Duodenal mucosa (tissue), 2 donors: Measurements from ENCODE around the gene PCSK5.
"Not testable (repeated sequence)": the region's sequence is repeated elsewhere in the genome, so short reads cannot be mapped to it uniquely, and the experiment has no call there.

Source experiments
- H3K27ac ChIP-seq: one replicate; pipeline ENCODE4 v1.7.0; 2013; ENCODE audit warnings: low read depth, low read length
- H3K27me3 ChIP-seq, 2 donors: one replicate each; pipeline ENCODE4 v1.7.0; 2013; ENCODE audit warnings: low read length in 2 of 2, control low read depth in 1 of 2; ENCODE audit not compliant: insufficient read depth in 2 of 2, control insufficient read depth in 1 of 2
- H3K36me3 ChIP-seq, 2 donors: one replicate each; pipeline ENCODE4 v1.7.0; 2013; ENCODE audit warnings: low read length in 2 of 2, control low read depth in 1 of 2; ENCODE audit not compliant: insufficient read depth in 2 of 2, control insufficient read depth in 1 of 2
- H3K4me1 ChIP-seq, 2 donors: one replicate each; pipeline ENCODE4 v1.7.0; 2013; ENCODE audit warnings: low read length in 2 of 2, control low read depth in 1 of 2; ENCODE audit not compliant: insufficient read depth in 2 of 2, control insufficient read depth in 1 of 2
- H3K4me3 ChIP-seq, 2 donors: one replicate each; pipeline ENCODE4 v1.7.0; 2013; ENCODE audit warnings: low read length in 2 of 2, low read depth in 1 of 2
- H3K9ac ChIP-seq, 2 donors: one replicate each; pipeline ENCODE4 v1.7.0; 2013; ENCODE audit warnings: low read length in 2 of 2, low read depth in 1 of 2
- H3K9me3 ChIP-seq, 2 donors: one replicate each; pipeline ENCODE4 v1.7.0; 2013; ENCODE audit warnings: low read length in 2 of 2, control low read depth in 1 of 2; ENCODE audit not compliant: control insufficient read depth in 1 of 2

The PCSK5 gene

GRCh38 chr9:75956161-75956560 lies 65.7 kb downstream of the PCSK5 start:
- Histone ChIP-seq H3K36me3 (no peaks in the 10 kb centered on the region), H3K27me3 (no peaks in the 10 kb centered on the region), H3K4me1 (peaks cover 46 to 75% of the 10 kb centered on the region in 2 donors), H3K9me3 (no peaks in the 10 kb centered on the region), H3K4me3 (no peak overlapping the region), H3K9ac (no peak overlapping the region), H3K27ac (no peak overlapping the region)

- H3K4me3 ChIP-seq, result no peak overlapping the region
- H3K4me1 ChIP-seq, result peaks cover 42 to 77% of the 10 kb centered on the region in 2 donors
- H3K27me3 ChIP-seq, result no peaks in the 10 kb centered on the region
- H3K9me3 ChIP-seq, result no peaks in the 10 kb centered on the region
- no peak overlapping the region for H3K27ac ChIP-seq
- H3K9ac ChIP-seq, result no peak overlapping the region
- no peaks in the 10 kb centered on the region for H3K36me3 ChIP-seq
These were observed 66.6 kb downstream of the PCSK5 start for GRCh38 chr9:75957116-75957515.

DNA sequence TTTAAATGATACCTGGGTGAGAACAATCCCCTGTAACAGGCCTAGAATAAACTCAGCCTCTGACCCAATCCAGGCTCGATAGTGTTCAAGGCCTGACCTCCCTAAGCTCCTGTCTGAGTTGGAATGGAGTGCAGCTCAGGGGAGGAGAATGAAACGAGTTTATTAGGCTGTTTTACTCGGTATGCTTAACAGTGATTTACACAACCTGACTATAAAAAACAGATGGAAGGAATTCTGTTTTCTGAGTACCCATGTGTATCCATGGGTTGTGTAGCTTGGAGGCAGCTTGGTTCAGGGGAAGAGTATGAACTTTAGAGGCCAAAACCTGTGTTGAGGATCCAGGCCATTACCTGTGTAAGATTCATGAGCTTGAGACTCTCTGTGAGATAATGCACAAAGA lies 67.8 kb downstream of the PCSK5 start:
- no peak overlapping the region for H3K4me3 ChIP-seq
- no peaks in the 10 kb centered on the region for H3K9me3 ChIP-seq
- H3K9ac ChIP-seq, result no peak overlapping the region
- H3K27ac ChIP-seq, result no peak overlapping the region
- H3K36me3 ChIP-seq, result no peaks in the 10 kb centered on the region
- no peaks in the 10 kb centered on the region for H3K27me3 ChIP-seq
- peaks cover 38 to 72% of the 10 kb centered on the region in 2 donors for H3K4me1 ChIP-seq

DNA sequence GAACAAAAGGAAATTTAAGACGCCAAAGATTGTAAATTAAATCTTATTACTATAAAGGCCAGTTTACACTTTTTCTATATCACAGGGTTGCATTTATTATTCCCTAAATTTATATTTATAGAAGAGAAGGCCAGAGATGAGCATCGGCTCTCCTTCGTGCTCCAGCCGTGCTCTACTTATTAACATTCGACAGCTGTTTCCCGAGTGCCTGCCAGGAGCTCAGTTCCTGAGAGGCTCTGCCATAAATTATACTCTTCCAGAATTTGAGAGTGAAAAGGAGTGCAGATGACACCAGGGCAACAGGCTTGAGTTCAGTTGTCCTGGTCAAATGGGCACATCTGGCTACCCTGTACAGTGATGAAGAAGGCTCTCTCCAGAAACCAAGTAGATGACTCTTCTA lies 70.1 kb downstream of the PCSK5 start:
- Histone ChIP-seq H3K9me3 (no peaks in the 10 kb centered on the region), H3K27me3 (no peaks in the 10 kb centered on the region), H3K27ac (no peak overlapping the region), H3K4me3 (no peak overlapping the region), H3K36me3 (no peaks in the 10 kb centered on the region), H3K4me1 (peaks cover 34 to 62% of the 10 kb centered on the region in 2 donors), H3K9ac (no peak overlapping the region)

DNA sequence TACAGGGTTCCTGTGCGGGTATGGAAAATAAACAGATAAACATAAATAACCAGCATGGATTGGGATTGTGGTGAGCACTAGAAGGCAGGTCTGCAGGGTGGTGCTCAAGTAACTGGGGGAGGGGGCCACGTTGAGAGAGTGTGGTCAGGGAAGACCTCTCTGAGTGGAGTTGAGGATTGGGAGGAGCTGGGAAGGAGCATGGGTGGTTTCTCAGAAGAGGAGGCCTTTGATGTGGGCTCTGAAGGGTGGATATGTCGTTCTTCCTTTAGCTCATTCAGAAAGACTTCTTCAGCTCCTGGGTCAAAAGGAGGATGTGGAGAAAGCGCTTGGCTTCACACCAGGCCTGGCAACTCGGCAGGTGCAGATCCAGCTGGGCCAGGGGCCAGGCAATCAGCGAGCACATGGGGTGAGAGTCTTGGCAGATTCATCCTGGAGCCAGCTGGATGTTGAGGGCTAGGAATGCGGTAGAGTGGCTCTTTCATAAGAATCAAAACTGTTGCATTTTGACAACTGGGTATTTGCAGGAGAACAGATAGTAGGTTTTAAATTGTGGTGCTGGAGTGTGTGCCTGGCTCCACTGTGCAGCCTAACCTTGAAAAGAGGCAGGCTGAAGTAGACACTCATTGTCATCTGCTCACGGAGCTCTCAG lies 71.7 kb downstream of the PCSK5 start:
- no peak overlapping the region for H3K27ac ChIP-seq
- no peak overlapping the region for H3K4me3 ChIP-seq
- H3K9ac ChIP-seq, result no peak overlapping the region
- peaks cover 22 to 48% of the 10 kb centered on the region in 2 donors for H3K4me1 ChIP-seq
- no peaks in the 10 kb centered on the region for H3K27me3 ChIP-seq
- H3K9me3 ChIP-seq, result no peaks in the 10 kb centered on the region
- H3K36me3 ChIP-seq, result no peaks in the 10 kb centered on the region

GRCh38 chr9:75962662-75963036 lies 72.2 kb downstream of the PCSK5 start:
- Histone ChIP-seq H3K4me1 (peaks cover 20 to 44% of the 10 kb centered on the region in 2 donors), H3K9ac (no peak overlapping the region), H3K27ac (no peak overlapping the region), H3K36me3 (no peaks in the 10 kb centered on the region), H3K4me3 (no peak overlapping the region), H3K27me3 (no peaks in the 10 kb centered on the region), H3K9me3 (no peaks in the 10 kb centered on the region)

GRCh38 chr9:75963321-75963720 lies 72.8 kb downstream of the PCSK5 start:
- H3K27ac ChIP-seq, H3K9ac ChIP-seq: not testable (repeated sequence)

GRCh38 chr9:75964427-75964826 lies 74.0 kb downstream of the PCSK5 start:
- H3K9me3 ChIP-seq, result no peaks in the 10 kb centered on the region
- no peak overlapping the region for H3K4me3 ChIP-seq
- H3K36me3 ChIP-seq, result peaks cover 0 to 1% of the 10 kb centered on the region in 2 donors
- no peaks in the 10 kb centered on the region for H3K27me3 ChIP-seq
- peaks cover 20 to 31% of the 10 kb centered on the region in 2 donors for H3K4me1 ChIP-seq
- no peak overlapping the region for H3K27ac ChIP-seq
- no peak overlapping the region for H3K9ac ChIP-seq

More at GRCh38 chr9:75963321-75963720, 72.8 kb downstream of the PCSK5 start:
- not testable (repeated sequence) for H3K4me3 ChIP-seq, H3K27me3 ChIP-seq, H3K36me3 ChIP-seq, H3K9me3 ChIP-seq
- H3K4me1 ChIP-seq, result peaks cover 20 to 37% of the 10 kb centered on the region in 2 donors

DNA sequence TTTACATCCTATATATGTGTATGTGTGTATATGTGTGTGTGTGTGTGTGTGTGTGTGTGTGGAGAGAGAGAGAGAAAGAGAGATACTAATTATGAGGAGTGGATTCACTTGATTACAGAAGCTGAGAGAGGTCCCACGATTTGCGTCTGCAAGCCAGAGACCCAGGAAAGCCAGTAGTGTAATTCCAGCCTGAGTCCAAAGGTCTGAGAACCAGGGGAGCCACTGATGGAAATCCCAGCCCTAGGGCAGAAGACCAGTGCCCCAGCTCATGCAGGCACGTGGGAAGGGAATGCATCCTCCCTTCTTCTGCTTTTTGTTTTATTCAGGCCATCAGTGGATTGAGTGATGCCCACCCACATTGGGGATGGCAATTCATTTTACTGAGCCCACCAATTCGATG lies 74.8 kb downstream of the PCSK5 start:
- Histone ChIP-seq H3K9ac (no peak overlapping the region), H3K4me3 (no peak overlapping the region), H3K27ac (no peak overlapping the region), H3K9me3 (no peaks in the 10 kb centered on the region), H3K27me3 (no peaks in the 10 kb centered on the region), H3K4me1 (peaks cover 20 to 28% of the 10 kb centered on the region in 2 donors), H3K36me3 (peaks cover 0 to 4% of the 10 kb centered on the region in 2 donors)

- Histone ChIP-seq H3K27ac (no peak overlapping the region), H3K4me1 (peaks cover 12 to 18% of the 10 kb centered on the region in 2 donors), H3K9me3 (no peaks in the 10 kb centered on the region), H3K36me3 (peaks cover 0 to 4% of the 10 kb centered on the region in 2 donors), H3K27me3 (no peaks in the 10 kb centered on the region), H3K4me3 (no peak overlapping the region), H3K9ac (no peak overlapping the region)
These were observed 77.1 kb downstream of the PCSK5 start for GRCh38 chr9:75967556-75967955.
